Pancreas (tissue), 10 donors: Measurements from ENCODE around the gene CLTB. TPM values are rescaled to one million over a fixed set of nuclear protein-coding genes. Genes with fewer than 3 reads are reported as not detected.

Experiments used
- ATAC-seq, 4 donors: fragments of 200-7000 bp; cut with Tn5 transposase; one replicate each; pipeline versions ENCODE4 v1.8.0 to v1.9.1; 2020; ENCODE audit warnings: mild to moderate bottlenecking in 4 of 4, moderate library complexity in 4 of 4
- DNase-seq, 6 donors: peaks; one replicate each; pipeline ENCODE4 v3.0.0-alpha.2; 2020
- FAIRE-seq: peaks from 2 replicates; lab custom pipeline; 2012; peaks lifted over from hg19 to GRCh38; lab: Jason Lieb, UNC
- H3K27ac ChIP-seq, 4 donors: fragments of 200-600 bp; sonication (generic); 1 replicate in 3 of 4; 2 replicates in 1 of 4; pipeline versions ENCODE4 v1.5.0 to v1.8.0; 2020
- H3K27me3 ChIP-seq, 4 donors: fragments of 200-600 bp; one replicate each; pipeline ENCODE4 v1.8.0; 2021
- H3K36me3 ChIP-seq, 3 donors: fragments of 200-600 bp; sonication (generic) in 1 of 3; one replicate each; pipeline versions ENCODE4 v1.5.0 to v1.8.0; 2020 to 2021
- H3K4me1 ChIP-seq, 3 donors: fragments of 200-600 bp; one replicate each; pipeline ENCODE4 v1.8.0; 2021
- H3K4me3 ChIP-seq, 4 donors: fragments of 200-600 bp; sonication (generic) in 2 of 4; one replicate each; pipeline versions ENCODE4 v1.5.0 to v1.8.0; 2020 to 2021
- H3K9me3 ChIP-seq, 4 donors: fragments of 200-600 bp; one replicate each; pipeline ENCODE4 v1.8.0; 2021
- CTCF ChIP-seq, 4 donors: fragments of 200-600 bp; sonication (generic) in 3 of 4; IDR thresholded peaks; one replicate each; pipeline versions ENCODE4 v1.5.0 to v1.8.0; 2021; ENCODE audit warnings: antibody characterized with exemption in 4 of 4
- WGBS, 2 donors: extraction: QIAGEN DNeasy Blood & Tissue Kit; methylation state at CpG; one replicate each; pipeline ENCODE4 v1.1.7; 2013; 5-methylcytosine and 5-hydroxymethylcytosine counted together
- intact Hi-C, 3 donors: fragments of 100-400 bp; cut with DNase I; formaldehyde crosslinking; loops; one replicate each; pipeline versions ENCODE4 v1.11.1 to v1.14.2; 2022
- polyA plus RNA-seq, 2 donors: library from polyadenylated mRNA; stranded (reverse); fragments of 200-250 nt; gene quantifications; one replicate each; pipeline ENCODE4 v1.2.3, GENCODE V29; 2013
- total RNA-seq, 6 donors: library from RNA; stranded (reverse); fragmentation: NEBNext Ultra II Directional in 4 of 6; extraction: Animal tissue kit (Norgen Biotek cat#: 25700) in 4 of 6; gene quantifications; one replicate each; pipeline versions ENCODE4 v1.2.1 to v1.2.4, GENCODE V29; 2021 to 2023
- donor health status: healthy with polysubstance abuse.
- donor health status: DM: no; HTN: no; CAD: no; lungs with moderate emphysema.
- donor health status: DM: no; HTN: no; CAD: no.
- donor health status: control.
- donor health status: control.
- donor health status: Bipolar disorder and iron deficiency.
- donor health status: DM: yes; HTN: yes; CAD: no.
- donor health status: DM: no; HTN: no; CAD: no.
- donor health status: DM: no; HTN: no; CAD: no.
- donor health status: DM: yes; HTN: yes; CAD: no.

CLTB gene
- total and polyA plus RNA-seq, 8 donors, result 28.6 to 92.0 (median 35.5) TPM

GRCh38 chr5:176429972-176430371, 13.6 kb upstream of the CLTB start:
- DNase-seq (no peak), FAIRE-seq (no peak), ATAC-seq (no peak)
- WGBS, 2 donors, result 56 to 59% methylated on average over 4 of the region's 4 CpGs
- Histone ChIP-seq H3K4me3 (no peak overlapping the region), H3K36me3 (no peaks in the 10 kb centered on the region), H3K9me3 (no peaks in the 10 kb centered on the region), H3K4me1 (no peaks in the 10 kb centered on the region), H3K27ac (no peak overlapping the region), H3K27me3 (no peaks in the 10 kb centered on the region)
- intact Hi-C loops, result no loop called here
- no peak for TF ChIP-seq CTCF (IDR thresholded peaks at IDR 0.05)

- Histone ChIP-seq H3K4me3 (no peak overlapping the region), H3K36me3 (no peaks in the 10 kb centered on the region), H3K9me3 (no peaks in the 10 kb centered on the region), H3K27me3 (no peaks in the 10 kb centered on the region), H3K4me1 (no peaks in the 10 kb centered on the region), H3K27ac (no peak overlapping the region)
- ATAC-seq, result no peak
- DNase-seq, result no peak
- FAIRE-seq, result no peak
- TF ChIP-seq CTCF (IDR thresholded peaks at IDR 0.05), result no peak
- intact Hi-C loops, result no loop called here
- WGBS, 2 donors, result 47 to 54% methylated on average over 4 of the region's 4 CpGs
Measured at GRCh38 chr5:176427971-176428370, 11.6 kb upstream of the CLTB start.

- Histone ChIP-seq H3K4me3 (no peak overlapping the region), H3K4me1 (no peaks in the 10 kb centered on the region), H3K27ac (no peak overlapping the region), H3K27me3 (no peaks in the 10 kb centered on the region), H3K36me3 (no peaks in the 10 kb centered on the region), H3K9me3 (no peaks in the 10 kb centered on the region)
- TF ChIP-seq CTCF (IDR thresholded peaks at IDR 0.05), result no peak
- DNase-seq (no peak), ATAC-seq (no peak), FAIRE-seq (no peak)
- intact Hi-C loops, result no loop called here
- 43 to 86% methylated on average over 1 of the region's 1 CpG for WGBS, 2 donors
Measured at GRCh38 chr5:176426876-176427275, 10.5 kb upstream of the CLTB start.

GRCh38 chr5:176425791-176426190, 9.5 kb upstream of the CLTB start:
- H3K36me3 ChIP-seq, result no peaks in the 10 kb centered on the region
- DNase-seq, result no peak
- ATAC-seq, result no peak
- H3K27ac ChIP-seq, result no peak overlapping the region
- no peaks in the 10 kb centered on the region for H3K9me3 ChIP-seq
- no peaks in the 10 kb centered on the region for H3K4me1 ChIP-seq
- no peak for FAIRE-seq
- no peak overlapping the region for H3K4me3 ChIP-seq
- WGBS, 2 donors, result 74 to 93% methylated on average over 1 of the region's 1 CpG
- H3K27me3 ChIP-seq, result no peaks in the 10 kb centered on the region
- no peak for TF ChIP-seq CTCF (IDR thresholded peaks at IDR 0.05)
- intact Hi-C loops, result no loop called here

- Histone ChIP-seq H3K36me3 (no peaks in the 10 kb centered on the region), H3K4me1 (no peaks in the 10 kb centered on the region), H3K27me3 (no peaks in the 10 kb centered on the region), H3K4me3 (no peak overlapping the region), H3K9me3 (no peaks in the 10 kb centered on the region), H3K27ac (no peak overlapping the region)
- no peak for TF ChIP-seq CTCF (IDR thresholded peaks at IDR 0.05)
- intact Hi-C loops, result no loop called here
- ATAC-seq, result no peak
- no peak for DNase-seq
- WGBS, 2 donors, result 84 to 96% methylated on average over 1 of the region's 1 CpG
- FAIRE-seq, result no peak
Measured at GRCh38 chr5:176425138-176425537, 8.8 kb upstream of the CLTB start.
